Measurements from ENCODE around the gene ZEB2.

GRCh38 chr2:144377914-144378313 lies 142.0 kb downstream of the ZEB2 start:
- TF ChIP-seq, protein P1, sequence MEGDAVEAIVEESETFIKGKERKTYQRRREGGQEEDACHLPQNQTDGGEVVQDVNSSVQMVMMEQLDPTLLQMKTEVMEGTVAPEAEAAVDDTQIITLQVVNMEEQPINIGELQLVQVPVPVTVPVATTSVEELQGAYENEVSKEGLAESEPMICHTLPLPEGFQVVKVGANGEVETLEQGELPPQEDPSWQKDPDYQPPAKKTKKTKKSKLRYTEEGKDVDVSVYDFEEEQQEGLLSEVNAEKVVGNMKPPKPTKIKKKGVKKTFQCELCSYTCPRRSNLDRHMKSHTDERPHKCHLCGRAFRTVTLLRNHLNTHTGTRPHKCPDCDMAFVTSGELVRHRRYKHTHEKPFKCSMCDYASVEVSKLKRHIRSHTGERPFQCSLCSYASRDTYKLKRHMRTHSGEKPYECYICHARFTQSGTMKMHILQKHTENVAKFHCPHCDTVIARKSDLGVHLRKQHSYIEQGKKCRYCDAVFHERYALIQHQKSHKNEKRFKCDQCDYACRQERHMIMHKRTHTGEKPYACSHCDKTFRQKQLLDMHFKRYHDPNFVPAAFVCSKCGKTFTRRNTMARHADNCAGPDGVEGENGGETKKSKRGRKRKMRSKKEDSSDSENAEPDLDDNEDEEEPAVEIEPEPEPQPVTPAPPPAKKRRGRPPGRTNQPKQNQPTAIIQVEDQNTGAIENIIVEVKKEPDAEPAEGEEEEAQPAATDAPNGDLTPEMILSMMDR (IDR thresholded peaks at IDR 0.05), result no peak
- no peak for TF ChIP-seq POLR2A (IDR thresholded peaks at IDR 0.05)
